Activated gamma-delta T cell treated with anti-CD3 and anti-CD28 coated beads, Interleukin-2, amount 50 U/mL, for 16 hours (primary cell): Measurements from ENCODE around the gene WBP2NL.
"Not testable (repeated sequence)": the region's sequence is repeated elsewhere in the genome, so short reads cannot be mapped to it uniquely, and the experiment has no call there.

ENCODE experiments used
- DNase-seq: peaks from one replicate; pipeline ENCODE4 v3.0.0-alpha.2; 2020; ENCODE audit warnings: low read depth

The WBP2NL gene, protein sequence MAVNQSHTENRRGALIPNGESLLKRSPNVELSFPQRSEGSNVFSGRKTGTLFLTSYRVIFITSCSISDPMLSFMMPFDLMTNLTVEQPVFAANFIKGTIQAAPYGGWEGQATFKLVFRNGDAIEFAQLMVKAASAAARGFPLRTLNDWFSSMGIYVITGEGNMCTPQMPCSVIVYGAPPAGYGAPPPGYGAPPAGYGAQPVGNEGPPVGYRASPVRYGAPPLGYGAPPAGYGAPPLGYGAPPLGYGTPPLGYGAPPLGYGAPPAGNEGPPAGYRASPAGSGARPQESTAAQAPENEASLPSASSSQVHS

GRCh38 chr22:41998361-41999261 is at the start of gene WBP2NL:
Gene WBP2NL (plus strand): TSS chr22:41998788. CDS start chr22:41998819, 31 bp downstream.
- DNase-seq = peak; percentile 81

DNA sequence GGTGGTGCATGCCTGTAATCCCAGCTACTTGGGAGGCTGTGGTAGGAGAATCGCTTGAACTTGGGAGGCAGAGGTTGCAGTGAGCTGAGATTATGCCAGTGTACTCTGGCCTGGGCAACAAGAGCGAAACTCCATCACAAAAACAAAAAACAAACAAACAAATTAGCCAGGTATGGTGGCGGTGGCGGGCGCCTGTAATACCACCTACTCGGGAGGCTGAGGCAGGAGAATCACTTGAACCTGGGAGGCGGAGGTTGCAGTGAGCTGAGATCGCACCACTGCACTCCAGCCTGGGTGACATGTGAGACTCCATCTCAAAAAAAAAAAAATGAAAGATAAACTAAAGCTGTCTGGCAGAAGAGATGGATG is 49.7 kb upstream of the WBP2NL start:
- not testable (repeated sequence) for DNase-seq

GRCh38 chr22:41949297-41949965 is 49.2 kb upstream of the WBP2NL start:
- no peak for DNase-seq

DNA sequence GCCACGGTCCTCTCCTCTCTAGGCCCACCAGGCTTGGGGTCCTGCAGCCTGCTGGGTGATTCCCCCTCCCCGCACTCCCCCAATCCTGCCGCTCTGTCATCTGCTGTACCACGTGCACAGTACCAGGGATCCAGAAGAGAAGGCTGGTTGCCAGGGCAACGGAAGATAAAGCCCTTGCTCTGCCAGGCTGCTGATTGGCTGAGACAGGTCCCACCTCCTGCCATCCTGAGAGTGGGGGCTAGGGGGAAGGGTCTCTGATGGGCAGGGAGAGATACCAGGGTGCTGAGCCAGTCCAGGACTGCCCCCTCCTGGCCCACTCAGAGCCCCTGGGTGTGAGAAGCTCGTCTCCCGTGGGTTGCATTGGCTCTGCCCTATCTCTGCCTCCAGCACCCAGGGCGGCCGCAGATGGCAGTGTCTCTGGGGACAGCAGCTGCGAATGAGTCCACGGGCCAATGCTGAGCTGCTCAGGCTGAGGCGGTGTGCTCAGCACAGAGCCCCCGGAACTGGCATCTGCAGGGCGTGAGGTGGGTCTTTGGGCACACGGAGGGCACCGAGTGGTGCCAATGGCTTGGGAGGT is 46.6 kb upstream of the WBP2NL start, which contains the start of gene SMIM45:
Gene SMIM45 (plus strand): TSS at position 253 of the 577 bp plus-strand sequence.
- no peak for DNase-seq

DNA sequence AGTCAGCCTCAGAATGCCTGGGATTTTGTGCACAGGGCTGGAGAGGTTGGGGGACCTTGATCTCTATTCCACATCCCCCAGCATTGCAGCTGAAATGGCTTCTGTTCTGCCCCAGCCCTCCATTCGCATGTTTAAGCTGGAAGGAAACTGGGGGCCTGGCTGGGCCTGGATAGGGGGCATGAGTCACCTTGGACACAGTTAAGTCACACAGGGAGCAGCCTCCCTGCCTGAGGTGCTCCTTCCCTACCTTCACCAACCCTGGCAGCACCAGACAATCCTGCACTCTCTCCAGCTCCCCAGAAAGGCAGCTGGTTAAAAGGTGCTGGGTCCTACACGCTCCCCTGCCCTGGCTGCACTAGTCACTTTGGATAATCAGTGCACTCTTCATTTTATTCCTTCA is 45.9 kb upstream of the WBP2NL start:
- DNase-seq = no peak

- no peak for DNase-seq
These were observed 40.5 kb upstream of the WBP2NL start for GRCh38 chr22:41957941-41958556.

DNA sequence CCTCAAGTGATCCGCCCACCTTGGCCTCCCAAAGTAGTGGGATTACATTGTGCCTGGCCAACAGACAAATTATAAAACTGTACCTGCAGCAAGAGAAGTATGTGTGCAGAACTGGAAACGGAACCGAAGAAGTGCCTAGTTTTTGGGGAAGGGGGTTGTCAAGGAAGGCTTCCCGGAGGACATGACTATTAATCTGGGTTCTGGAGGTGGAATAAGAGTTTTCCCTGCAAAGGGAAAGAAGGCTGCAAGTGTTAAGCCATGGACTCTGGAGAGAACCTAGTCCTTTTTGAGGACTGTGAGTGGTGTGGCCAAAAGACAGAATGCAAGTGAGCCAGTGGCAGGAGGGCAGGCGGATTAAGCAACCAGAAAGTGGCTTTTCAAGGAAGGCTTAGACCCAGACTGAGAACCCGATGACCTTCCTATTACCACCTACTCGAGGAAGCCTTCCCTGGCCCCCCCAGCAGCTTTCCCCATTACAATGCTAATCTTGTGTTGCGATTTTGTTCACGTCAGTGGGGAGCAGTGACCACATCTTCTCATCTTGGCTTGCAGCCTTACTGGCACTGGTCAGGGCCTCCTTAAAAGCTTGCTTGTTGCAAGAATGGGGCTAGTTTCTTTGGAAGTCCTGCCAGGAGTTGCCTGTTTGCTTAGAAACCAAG is 35.0 kb upstream of the WBP2NL start:
- DNase-seq = no peak

DNA sequence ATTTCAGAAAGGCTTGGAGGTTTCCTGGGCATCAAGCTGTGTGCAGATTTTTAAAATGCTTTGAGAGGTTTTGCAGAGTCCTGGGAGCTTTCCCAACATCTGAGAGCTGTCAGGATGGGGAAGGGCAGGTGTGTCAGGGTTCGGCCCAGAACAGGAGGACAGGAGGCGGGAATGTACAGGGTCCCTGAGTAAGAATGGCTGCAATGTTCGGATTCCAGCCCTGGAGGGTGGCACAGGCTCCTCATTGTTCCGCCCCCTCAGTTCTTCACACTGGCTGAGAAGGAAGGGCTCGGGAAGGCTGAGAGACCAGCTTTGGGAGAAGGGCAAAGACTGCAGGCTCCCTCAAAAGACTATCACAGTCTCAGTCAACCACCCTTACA is 34.5 kb upstream of the WBP2NL start:
- DNase-seq = no peak

DNA sequence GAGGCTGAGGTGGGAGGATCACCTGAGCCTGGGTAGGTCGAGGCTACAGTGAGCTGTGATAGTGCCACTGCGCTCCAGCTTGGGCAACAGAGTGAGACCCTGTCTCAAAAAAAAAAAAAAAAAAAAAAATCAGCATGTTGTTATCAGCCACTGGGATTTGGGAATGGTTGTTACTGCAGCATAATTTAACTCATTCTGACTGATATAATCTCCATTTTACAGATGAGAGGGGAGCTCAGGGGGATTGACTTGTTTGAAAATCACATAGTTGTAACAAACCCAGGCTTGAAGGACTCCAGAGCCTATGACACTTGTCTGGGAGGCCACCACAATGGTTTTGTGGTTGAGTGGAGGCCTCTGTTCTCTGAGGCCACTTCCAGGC is 32.4 kb upstream of the WBP2NL start:
- no peak for DNase-seq

- DNase-seq = no peak
These were observed 31.9 kb upstream of the WBP2NL start for GRCh38 chr22:41966607-41967240.

GRCh38 chr22:41968601-41969000 is 30.0 kb upstream of the WBP2NL start:
- DNase-seq = no peak

DNA sequence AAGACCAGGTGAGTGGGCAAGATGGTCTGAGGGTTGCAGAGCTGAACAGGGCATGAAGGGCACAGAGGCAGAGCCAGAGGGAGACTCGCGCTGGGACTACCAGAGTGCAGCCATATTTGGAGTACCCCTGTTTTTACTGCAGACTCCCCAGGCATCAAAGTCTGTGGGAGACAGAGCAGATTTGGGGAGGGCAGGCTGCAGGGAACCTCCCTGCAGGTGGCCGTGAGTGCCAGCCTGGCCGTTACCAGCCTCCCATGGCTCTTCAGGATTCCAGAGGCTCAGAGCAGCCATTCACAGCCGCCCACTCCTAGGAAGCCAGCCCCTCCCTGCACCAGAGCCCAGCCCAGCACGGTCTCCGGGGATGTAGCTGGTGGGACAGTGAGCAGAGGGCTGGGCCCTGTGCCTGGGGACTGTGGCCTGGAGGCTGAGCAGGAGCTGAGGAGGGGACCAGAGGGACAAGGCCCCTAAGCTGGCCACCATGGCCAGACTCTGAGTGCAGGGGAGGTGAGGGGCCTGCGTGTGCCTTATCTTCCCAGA is 29.4 kb upstream of the WBP2NL start, which contains the start of gene SEPTIN3:
Gene SEPTIN3 (plus strand): TSS at position 334 of the 537 bp plus-strand sequence. CDS start 2,050 bp downstream, outside the sequence.
- no peak for DNase-seq

GRCh38 chr22:41970601-41971000 is 28.0 kb upstream of the WBP2NL start:
- DNase-seq = no peak

GRCh38 chr22:41971431-41971830 is 27.2 kb upstream of the WBP2NL start:
- no peak for DNase-seq

- no peak for DNase-seq
These were observed 23.8 kb upstream of the WBP2NL start for GRCh38 chr22:41974691-41975290.

- no peak for DNase-seq
These were observed 23.1 kb upstream of the WBP2NL start for GRCh38 chr22:41975299-41976069.

GRCh38 chr22:41976070-41976901 is 22.3 kb upstream of the WBP2NL start:
- no peak for DNase-seq

- DNase-seq = no peak
These were observed 21.5 kb upstream of the WBP2NL start for GRCh38 chr22:41976961-41977566.
